ENCODE results near the gene AMOTL1. TPM values are rescaled to one million over a fixed set of nuclear protein-coding genes. Genes with fewer than 3 reads are reported as not detected.

The AMOTL1 gene
- total RNA-seq, 2 experiments from 2014 or later: 0.08 TPM; not detected in 1

- H3K27ac ChIP-seq (ENCODE audit: low read depth in 1 of 2, low read length in 2 of 2): no peak overlapping the region
- H3K4me1 ChIP-seq (ENCODE audit: insufficient read depth, low read length): peaks cover 4% of the 10 kb centered on the region
- no peak overlapping the region for H3K4me3 ChIP-seq (ENCODE audit: low read length)
- no peak overlapping the region for H3K27ac Mint-ChIP-seq
- no peaks in the 10 kb centered on the region for H3K4me1 Mint-ChIP-seq (ENCODE audit: low read depth)
- no peak for TF ChIP-seq CTCF (IDR thresholded peaks at IDR 0.05)
- no peaks in the 10 kb centered on the region for H3K9me3 Mint-ChIP-seq
- CTCF ChIA-PET: no interaction called here
- DNase-seq (no peak), ATAC-seq (ENCODE audit: poor library complexity) (no peak)
- H3K9me3 ChIP-seq (ENCODE audit: control insufficient read depth in 1 of 2, insufficient read depth in 1 of 2, low read length in 2 of 2): peaks cover 0 to under 1% of the 10 kb centered on the region in 2 experiments
- H3K27me3 ChIP-seq (ENCODE audit: control insufficient read depth in 1 of 2, insufficient read depth in 2 of 2, low read length in 2 of 2): peaks cover 18 to 38% of the 10 kb centered on the region in 2 experiments
- no peak overlapping the region for H3K4me3 Mint-ChIP-seq
- intact Hi-C loops (cut with DNase I, micrococcal nuclease): no loop called here
- POLR2A ChIA-PET: no interaction called here
- H3K36me3 ChIP-seq (ENCODE audit: insufficient read depth, low read length): no peaks in the 10 kb centered on the region
- no peaks in the 10 kb centered on the region for H3K36me3 Mint-ChIP-seq (ENCODE audit: low read depth)
- H3K27me3 Mint-ChIP-seq: peaks cover 3% of the 10 kb centered on the region
Observed at GRCh38 chr11:94735907-94736306, 32.2 kb upstream of the AMOTL1 start.

GRCh38 chr11:94737171-94737611 is 31.0 kb upstream of the AMOTL1 start:
- H3K4me3 Mint-ChIP-seq: no peak overlapping the region
- peaks cover 8% of the 10 kb centered on the region for H3K4me1 ChIP-seq (ENCODE audit: insufficient read depth, low read length)
- no peak overlapping the region for H3K27ac ChIP-seq (ENCODE audit: low read depth in 1 of 2, low read length in 2 of 2)
- no peak for TF ChIP-seq CTCF (IDR thresholded peaks at IDR 0.05)
- no peaks in the 10 kb centered on the region for H3K9me3 Mint-ChIP-seq
- ChIA-PET CTCF (no interaction called here), POLR2A (no interaction called here)
- no peaks in the 10 kb centered on the region for H3K36me3 Mint-ChIP-seq (ENCODE audit: low read depth)
- H3K4me1 Mint-ChIP-seq (ENCODE audit: low read depth): peaks cover 11% of the 10 kb centered on the region
- H3K36me3 ChIP-seq (ENCODE audit: insufficient read depth, low read length): no peaks in the 10 kb centered on the region
- peaks cover 0 to 4% of the 10 kb centered on the region in 2 experiments for H3K9me3 ChIP-seq (ENCODE audit: control insufficient read depth in 1 of 2, insufficient read depth in 1 of 2, low read length in 2 of 2)
- peaks cover 25 to 50% of the 10 kb centered on the region in 2 experiments for H3K27me3 ChIP-seq (ENCODE audit: control insufficient read depth in 1 of 2, insufficient read depth in 2 of 2, low read length in 2 of 2)
- intact Hi-C loops (cut with DNase I, micrococcal nuclease): no loop called here
- peaks cover 16% of the 10 kb centered on the region for H3K27me3 Mint-ChIP-seq
- no peak overlapping the region for H3K4me3 ChIP-seq (ENCODE audit: low read length)
- ATAC-seq (ENCODE audit: poor library complexity): no peak
- H3K27ac Mint-ChIP-seq: no peak overlapping the region
- DNase-seq: no peak

- Mint-ChIP-seq H3K27ac (no peak overlapping the region), H3K4me3 (no peak overlapping the region), H3K27me3 (peaks cover 28% of the 10 kb centered on the region), H3K9me3 (no peaks in the 10 kb centered on the region), H3K36me3 (ENCODE audit: low read depth) (no peaks in the 10 kb centered on the region), H3K4me1 (ENCODE audit: low read depth) (peaks cover 11% of the 10 kb centered on the region)
- H3K4me1 ChIP-seq (ENCODE audit: insufficient read depth, low read length): peaks cover 8% of the 10 kb centered on the region
- peaks cover 37 to 59% of the 10 kb centered on the region in 2 experiments for H3K27me3 ChIP-seq (ENCODE audit: control insufficient read depth in 1 of 2, insufficient read depth in 2 of 2, low read length in 2 of 2)
- H3K36me3 ChIP-seq (ENCODE audit: insufficient read depth, low read length): no peaks in the 10 kb centered on the region
- ATAC-seq (ENCODE audit: poor library complexity) (no peak), DNase-seq (no peak)
- no peak overlapping the region for H3K4me3 ChIP-seq (ENCODE audit: low read length)
- TF ChIP-seq CTCF (IDR thresholded peaks at IDR 0.05): no peak
- intact Hi-C loops (cut with DNase I, micrococcal nuclease): no loop called here
- CTCF ChIA-PET: no interaction called here
- no peak overlapping the region for H3K27ac ChIP-seq (ENCODE audit: low read depth in 1 of 2, low read length in 2 of 2)
- peaks cover 0 to 4% of the 10 kb centered on the region in 2 experiments for H3K9me3 ChIP-seq (ENCODE audit: control insufficient read depth in 1 of 2, insufficient read depth in 1 of 2, low read length in 2 of 2)
- POLR2A ChIA-PET: no interaction called here
Observed at GRCh38 chr11:94738746-94739145, 29.4 kb upstream of the AMOTL1 start.

Data from CD4-positive, alpha-beta T cell (primary cell).